ENCODE data around the gene TTPAL. TPM values are rescaled to one million over a fixed set of nuclear protein-coding genes. Genes with fewer than 3 reads are reported as not detected.

Gene TTPAL
- total RNA-seq, 1 donor from 2014 or later: 25.2 TPM

DNA sequence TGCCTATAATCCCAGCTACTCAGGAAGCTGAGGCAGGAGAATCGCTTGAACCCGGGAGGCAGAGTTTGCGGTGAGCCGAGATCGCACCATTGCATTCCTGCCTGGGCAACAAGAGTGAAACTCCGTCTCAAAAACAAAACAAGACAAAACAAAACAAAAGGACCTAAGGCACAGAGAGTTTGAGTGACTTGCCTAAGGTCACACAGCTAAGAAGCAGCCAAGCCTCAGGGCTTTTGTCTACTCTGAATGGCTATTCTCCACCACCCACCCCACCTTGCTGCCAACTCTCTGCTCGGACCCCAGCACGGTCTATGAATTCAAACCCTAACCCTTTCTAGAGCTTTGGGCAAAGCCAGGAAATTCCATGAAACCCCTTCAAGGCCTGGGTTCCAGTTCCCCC lies 19.1 kb upstream of the TTPAL start:
- H3K27ac Mint-ChIP-seq: no peak overlapping the region
- peaks cover 11% of the 10 kb centered on the region for H3K4me1 Mint-ChIP-seq (ENCODE audit: low read depth)
- DNase-seq (ENCODE audit: low spot score, unreplicated experiment): no peak
- H3K4me3 Mint-ChIP-seq (ENCODE audit: low read depth): no peak overlapping the region
- H3K36me3 Mint-ChIP-seq (ENCODE audit: insufficient read depth): no peaks in the 10 kb centered on the region
- TF ChIP-seq, protein P1, sequence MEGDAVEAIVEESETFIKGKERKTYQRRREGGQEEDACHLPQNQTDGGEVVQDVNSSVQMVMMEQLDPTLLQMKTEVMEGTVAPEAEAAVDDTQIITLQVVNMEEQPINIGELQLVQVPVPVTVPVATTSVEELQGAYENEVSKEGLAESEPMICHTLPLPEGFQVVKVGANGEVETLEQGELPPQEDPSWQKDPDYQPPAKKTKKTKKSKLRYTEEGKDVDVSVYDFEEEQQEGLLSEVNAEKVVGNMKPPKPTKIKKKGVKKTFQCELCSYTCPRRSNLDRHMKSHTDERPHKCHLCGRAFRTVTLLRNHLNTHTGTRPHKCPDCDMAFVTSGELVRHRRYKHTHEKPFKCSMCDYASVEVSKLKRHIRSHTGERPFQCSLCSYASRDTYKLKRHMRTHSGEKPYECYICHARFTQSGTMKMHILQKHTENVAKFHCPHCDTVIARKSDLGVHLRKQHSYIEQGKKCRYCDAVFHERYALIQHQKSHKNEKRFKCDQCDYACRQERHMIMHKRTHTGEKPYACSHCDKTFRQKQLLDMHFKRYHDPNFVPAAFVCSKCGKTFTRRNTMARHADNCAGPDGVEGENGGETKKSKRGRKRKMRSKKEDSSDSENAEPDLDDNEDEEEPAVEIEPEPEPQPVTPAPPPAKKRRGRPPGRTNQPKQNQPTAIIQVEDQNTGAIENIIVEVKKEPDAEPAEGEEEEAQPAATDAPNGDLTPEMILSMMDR (IDR thresholded peaks at IDR 0.05; ENCODE audit: unreplicated experiment): no peak
- H3K27me3 Mint-ChIP-seq: no peaks in the 10 kb centered on the region
- no peaks in the 10 kb centered on the region for H3K9me3 Mint-ChIP-seq (ENCODE audit: low read depth)

DNA sequence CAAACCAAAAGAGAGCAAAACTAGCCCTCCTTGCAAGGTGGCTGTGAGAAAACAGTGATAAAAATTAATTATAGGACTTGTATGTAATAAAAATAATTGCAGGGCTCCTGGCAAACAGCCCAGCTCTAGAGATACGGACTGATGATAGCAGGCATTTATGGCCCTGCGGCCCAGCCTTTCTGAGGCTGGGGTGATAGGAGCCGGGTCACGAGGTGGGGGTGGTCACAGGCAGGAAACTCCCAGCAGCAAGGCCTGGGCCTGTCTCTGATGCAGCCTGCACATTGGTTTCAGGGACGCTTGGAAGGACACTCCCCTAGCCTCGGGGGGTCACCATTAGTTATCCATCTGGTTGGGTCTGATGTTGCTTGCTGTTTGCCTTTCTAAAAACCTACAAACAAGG lies 18.7 kb upstream of the TTPAL start:
- no peak for DNase-seq (ENCODE audit: low spot score, unreplicated experiment)
- no peak overlapping the region for H3K27ac Mint-ChIP-seq
- H3K4me3 Mint-ChIP-seq (ENCODE audit: low read depth): no peak overlapping the region
- TF ChIP-seq, protein P1 (IDR thresholded peaks at IDR 0.05; ENCODE audit: unreplicated experiment): no peak
- H3K36me3 Mint-ChIP-seq (ENCODE audit: insufficient read depth): no peaks in the 10 kb centered on the region
- H3K27me3 Mint-ChIP-seq: no peaks in the 10 kb centered on the region
- no peaks in the 10 kb centered on the region for H3K9me3 Mint-ChIP-seq (ENCODE audit: low read depth)
- H3K4me1 Mint-ChIP-seq (ENCODE audit: low read depth): peaks cover 13% of the 10 kb centered on the region

DNA sequence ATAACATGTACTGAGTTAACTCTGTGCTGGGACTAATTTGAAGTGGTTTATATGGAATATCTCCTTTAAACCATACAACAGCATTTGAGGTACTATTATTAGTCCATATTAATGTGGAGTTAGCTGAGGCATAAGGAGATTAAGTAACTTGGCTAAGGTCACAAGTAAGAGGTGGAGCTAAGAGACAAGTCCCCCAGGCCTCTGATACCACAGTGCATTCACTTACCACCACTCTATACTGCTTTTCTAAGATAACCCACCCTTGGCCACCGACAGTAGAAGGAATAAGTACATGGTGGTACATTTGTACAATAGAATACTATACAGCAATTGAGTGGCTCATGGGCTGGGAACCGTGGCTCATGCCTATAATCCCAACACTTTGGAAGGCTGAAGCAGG lies 16.4 kb upstream of the TTPAL start:
- H3K27me3 Mint-ChIP-seq: no peaks in the 10 kb centered on the region
- H3K4me3 Mint-ChIP-seq (ENCODE audit: low read depth): no peak overlapping the region
- H3K27ac Mint-ChIP-seq: no peak overlapping the region
- H3K36me3 Mint-ChIP-seq (ENCODE audit: insufficient read depth): no peaks in the 10 kb centered on the region
- TF ChIP-seq, protein P1 (IDR thresholded peaks at IDR 0.05; ENCODE audit: unreplicated experiment): no peak
- no peaks in the 10 kb centered on the region for H3K9me3 Mint-ChIP-seq (ENCODE audit: low read depth)
- no peak for DNase-seq (ENCODE audit: low spot score, unreplicated experiment)
- H3K4me1 Mint-ChIP-seq (ENCODE audit: low read depth): peaks cover 14% of the 10 kb centered on the region

DNA sequence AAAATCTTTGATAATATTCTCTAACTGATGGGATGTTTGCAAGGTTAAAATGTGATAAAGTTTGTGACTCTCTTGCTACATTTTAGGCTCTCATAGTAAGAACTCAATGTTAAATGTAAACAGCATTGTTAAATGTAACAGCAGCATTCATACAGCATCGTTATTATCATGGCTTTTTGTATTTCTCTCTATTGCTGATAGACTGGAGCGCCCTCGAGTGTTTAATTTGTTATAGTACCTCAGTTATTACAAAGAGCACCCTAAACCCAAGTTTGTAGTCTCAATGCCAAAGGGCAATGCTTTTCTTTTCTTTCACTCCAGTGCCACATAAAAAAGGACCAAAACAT lies 14.9 kb upstream of the TTPAL start:
- no peaks in the 10 kb centered on the region for H3K9me3 Mint-ChIP-seq (ENCODE audit: low read depth)
- peak overlapping the region; percentile 90 for H3K27ac Mint-ChIP-seq
- TF ChIP-seq, protein P1 (IDR thresholded peaks at IDR 0.05; ENCODE audit: unreplicated experiment): peak; percentile 27
- no peak overlapping the region for H3K4me3 Mint-ChIP-seq (ENCODE audit: low read depth)
- H3K4me1 Mint-ChIP-seq (ENCODE audit: low read depth): peaks cover 14% of the 10 kb centered on the region
- no peak for DNase-seq (ENCODE audit: low spot score, unreplicated experiment)
- no peaks in the 10 kb centered on the region for H3K36me3 Mint-ChIP-seq (ENCODE audit: insufficient read depth)
- no peaks in the 10 kb centered on the region for H3K27me3 Mint-ChIP-seq

DNA sequence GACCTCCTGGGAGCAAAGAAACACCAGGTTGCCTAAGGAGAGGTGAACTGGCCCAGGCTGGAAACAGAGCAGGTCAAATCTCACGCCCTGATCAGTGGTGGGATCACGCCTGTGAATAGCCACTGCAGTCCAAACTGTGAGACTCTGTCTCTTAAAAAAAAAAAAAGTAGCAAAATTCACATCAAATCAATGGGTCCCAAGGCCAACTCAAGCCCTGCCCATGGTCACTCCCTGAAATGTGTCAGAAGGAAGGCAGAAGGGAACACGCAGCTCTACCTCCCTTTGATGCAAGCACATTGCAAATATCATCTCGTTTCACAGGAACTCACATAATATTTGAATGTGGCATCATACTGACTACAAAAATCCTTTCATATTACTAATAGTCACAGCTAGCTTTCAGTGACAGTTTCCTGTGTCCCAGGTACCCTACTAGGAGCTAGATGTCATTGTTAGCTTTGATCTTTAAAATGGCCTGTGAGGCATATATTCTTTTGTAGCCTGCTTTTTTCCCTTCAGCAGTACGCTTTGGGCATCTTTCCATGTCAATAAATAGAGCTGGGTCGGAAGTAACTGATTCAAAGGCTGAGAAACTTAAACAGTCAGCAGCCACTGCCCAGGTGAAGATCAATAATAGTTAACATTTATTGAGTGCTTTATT lies 14.4 kb upstream of the TTPAL start:
- Mint-ChIP-seq H3K4me1 (ENCODE audit: low read depth) (peaks cover 14% of the 10 kb centered on the region), H3K27me3 (no peaks in the 10 kb centered on the region), H3K9me3 (ENCODE audit: low read depth) (no peaks in the 10 kb centered on the region), H3K4me3 (ENCODE audit: low read depth) (no peak overlapping the region), H3K27ac (peak overlapping the region; percentile 90), H3K36me3 (ENCODE audit: insufficient read depth) (no peaks in the 10 kb centered on the region)
- TF ChIP-seq, protein P1 (IDR thresholded peaks at IDR 0.05; ENCODE audit: unreplicated experiment): peak; percentile 3
- DNase-seq (ENCODE audit: low spot score, unreplicated experiment): no peak

Measured in progenitor cell of endocrine pancreas (in vitro differentiated cells).